ENCODE results near the gene SLC35D2.
"Not testable (repeated sequence)": the region's sequence is repeated elsewhere in the genome, so short reads cannot be mapped to it uniquely, and the experiment has no call there.

Gene SLC35D2

GRCh38 chr9:96399325-96399633, 15.8 kb upstream of the SLC35D2 start:
- DNase-seq, result no peak

GRCh38 chr9:96398582-96399324, 15.2 kb upstream of the SLC35D2 start:
- DNase-seq, result no peak

GRCh38 chr9:96395964-96396363, 12.5 kb upstream of the SLC35D2 start:
- DNase-seq, result no peak

- DNase-seq, result no peak
Observed at GRCh38 chr9:96394832-96395496, 11.5 kb upstream of the SLC35D2 start.

- no peak for DNase-seq
Observed at GRCh38 chr9:96392263-96392662, 8.8 kb upstream of the SLC35D2 start.

- no peak for DNase-seq
Observed at GRCh38 chr9:96391021-96391765, 7.7 kb upstream of the SLC35D2 start.

- DNase-seq, result no peak
Observed at GRCh38 chr9:96388144-96388543, 4.6 kb upstream of the SLC35D2 start.

GRCh38 chr9:96386157-96386556, 2.6 kb upstream of the SLC35D2 start:
- no peak for DNase-seq

- DNase-seq, result no peak
Observed at GRCh38 chr9:96382839-96383164, 709 bp downstream of the SLC35D2 start.

- DNase-seq, result no peak
Observed at GRCh38 chr9:96382175-96382574, 1.3 kb downstream of the SLC35D2 start.

- no peak for DNase-seq
Observed at GRCh38 chr9:96381696-96382095, 1.8 kb downstream of the SLC35D2 start.

- no peak for DNase-seq
Observed at GRCh38 chr9:96381125-96381524, 2.4 kb downstream of the SLC35D2 start.

GRCh38 chr9:96379461-96379860, 4.0 kb downstream of the SLC35D2 start:
- no peak for DNase-seq

- no peak for DNase-seq
Observed at GRCh38 chr9:96378187-96378586, 5.3 kb downstream of the SLC35D2 start.

- DNase-seq, result no peak
Observed at GRCh38 chr9:96376891-96377874, 6.3 kb downstream of the SLC35D2 start.

- DNase-seq, result not testable (repeated sequence)
Observed at GRCh38 chr9:96375507-96375906, 8.0 kb downstream of the SLC35D2 start.

GRCh38 chr9:96367943-96368342, 15.6 kb downstream of the SLC35D2 start:
- no peak for DNase-seq

- no peak for DNase-seq
Observed at GRCh38 chr9:96363175-96363967, 20.1 kb downstream of the SLC35D2 start.

GRCh38 chr9:96362119-96362518, 21.4 kb downstream of the SLC35D2 start:
- not testable (repeated sequence) for DNase-seq

- no peak for DNase-seq
Observed at GRCh38 chr9:96361668-96362067, 21.8 kb downstream of the SLC35D2 start.

GRCh38 chr9:96360976-96361375, 22.5 kb downstream of the SLC35D2 start:
- DNase-seq, result no peak

GRCh38 chr9:96360523-96360922, 23.0 kb downstream of the SLC35D2 start:
- not testable (repeated sequence) for DNase-seq
